ENCODE results near the gene STRN3. TPM values are rescaled to one million over a fixed set of nuclear protein-coding genes. Genes with fewer than 3 reads are reported as not detected.

The STRN3 gene
- total RNA-seq, 1 experiment from 2014 or later: 52.1 TPM

- Histone ChIP-seq H3K79me1 (ENCODE audit: insufficient read depth, low read depth, low read length, poor library complexity, severe bottlenecking) (no peaks in the 10 kb centered on the region), H3K23ac (ENCODE audit: insufficient read length, low read depth, low read length) (no peak overlapping the region), H2BK120ac (ENCODE audit: low read depth, low read length, poor library complexity, severe bottlenecking) (no peak overlapping the region), H4K20me1 (ENCODE audit: control insufficient read depth, insufficient read depth, insufficient read length) (no peaks in the 10 kb centered on the region), H3K9ac (ENCODE audit: extremely low read depth, insufficient read length, low read length) (no peak overlapping the region), H3K56ac (ENCODE audit: insufficient read length, low read depth, low read length) (no peak overlapping the region), H3K9me3 (ENCODE audit: control insufficient read depth, low read depth, low read length) (no peaks in the 10 kb centered on the region), H2BK5ac (ENCODE audit: insufficient read length, low read length) (no peak overlapping the region), H3K14ac (ENCODE audit: insufficient read depth, low read length) (no peak overlapping the region), H2BK15ac (ENCODE audit: low read depth, low read length) (no peak overlapping the region), H3T11ph (ENCODE audit: low read length) (no peak overlapping the region), H3K18ac (ENCODE audit: insufficient read length, low read depth, low read length) (no peak overlapping the region), H3K4ac (ENCODE audit: low read depth, low read length) (no peak overlapping the region), H2AFZ (ENCODE audit: low read length) (no peak overlapping the region), H2AK5ac (ENCODE audit: insufficient read length, low read length) (no peak overlapping the region), H4K8ac (replicated peaks; ENCODE audit: insufficient read length, low read depth, low read length) (no peak overlapping the region), H3K4me1 (ENCODE audit: insufficient read depth, low read length) (no peaks in the 10 kb centered on the region), H3K23me2 (ENCODE audit: insufficient read length, low read depth, low read length, poor library complexity, severe bottlenecking) (peaks cover 12% of the 10 kb centered on the region), H3K27ac (ENCODE audit: insufficient read length, low read depth, low read length) (no peak overlapping the region), H2BK12ac (ENCODE audit: insufficient read length, low read depth, low read length) (no peak overlapping the region), H4K5ac (ENCODE audit: insufficient read length, low read depth, low read length) (no peak overlapping the region), H3K79me2 (ENCODE audit: insufficient read depth, low read length) (peaks cover 22% of the 10 kb centered on the region; the same call in 1 of the 2 replicates), H2BK20ac (ENCODE audit: low read depth, low read length, poor library complexity, severe bottlenecking) (no peak overlapping the region), H4K91ac (ENCODE audit: insufficient read length, low read depth, low read length) (no peak overlapping the region), H3K4me2 (ENCODE audit: insufficient read depth, insufficient read length, low read length) (peak overlapping the region; percentile 48), H3K27me3 (ENCODE audit: insufficient read depth, low read length) (no peaks in the 10 kb centered on the region)
- Mint-ChIP-seq H3K36me3 (ENCODE audit: insufficient read depth in 1 of 3, low read depth in 3 of 3) (peaks cover 9 to 22% (median 21%) of the 10 kb centered on the region in 3 experiments; a peak in 6 of 7 replicates), H3K4me3 (peak overlapping the region; percentile 74 to 91), H3K27ac (no peak overlapping the region), H3K27me3 (ENCODE audit: low read depth) (no peaks in the 10 kb centered on the region), H3K4me1 (peaks cover 19 to 36% of the 10 kb centered on the region in 2 experiments), H3K9me3 (no peaks in the 10 kb centered on the region; a peak in 1 of 5 replicates)
- no peak for TF ChIP-seq CTCF (conservative IDR thresholded peaks at IDR 0.05)
- DNase-seq: no peak
These were observed 2.1 kb downstream of the STRN3 start for GRCh38 chr14:31024010-31024480.

Data from H9 (cell line).